H1 (cell line): ENCODE measurements around the gene ATR. TPM values are rescaled to one million over a fixed set of nuclear protein-coding genes. Genes with fewer than 3 reads are reported as not detected.

Source experiments
- CTCF ChIA-PET: fragments of 300-600 bp; sonication (Branson Sonifier 250); formaldehyde crosslinking; loops from one replicate; lab custom pipeline; 2021; ENCODE audit not compliant: partially characterized antibody; lab: Charles Lee
- POLR2A ChIA-PET: fragments of 300-600 bp; sonication (Branson Sonifier 250); formaldehyde crosslinking; loops from one replicate; lab custom pipeline; 2021; ENCODE audit warnings: inconsistent platforms; ENCODE audit not compliant: partially characterized antibody; lab: Charles Lee
- DNase-seq, 2 experiments: peaks; one replicate each; pipeline versions ENCODE4 v3.0.0 to v3.0.0-alpha.2; 2010 to 2022; ENCODE audit warnings: low spot score in 2 of 2, low read depth in 1 of 2, mixed read lengths in 1 of 2
- FAIRE-seq: peaks from 2 replicates; lab custom pipeline; 2011; peaks lifted over from hg19 to GRCh38; lab: Jason Lieb, UNC
- H2AFZ ChIP-seq: 2 replicates; pipeline ENCODE4 v1.8.1; 2012; ENCODE audit warnings: low read length, inconsistent platforms
- H2AK5ac ChIP-seq: 2 replicates; pipeline ENCODE4 v1.6.1; 2013; ENCODE audit warnings: low read depth, low read length
- H2BK120ac ChIP-seq: replicated peaks from 2 replicates; pipeline ENCODE3; 2013; ENCODE audit warnings: low read depth, low read length, inconsistent platforms
- H2BK12ac ChIP-seq: 2 replicates; pipeline ENCODE4 v1.6.1; 2013; ENCODE audit warnings: low read depth, low read length
- H2BK15ac ChIP-seq: 2 replicates; pipeline ENCODE4 v1.6.1; 2013; ENCODE audit warnings: low read length
- H2BK20ac ChIP-seq: 2 replicates; pipeline ENCODE4 v1.6.1; 2013; ENCODE audit warnings: low read length
- H2BK5ac ChIP-seq: 2 replicates; pipeline ENCODE4 v1.6.1; 2013; ENCODE audit warnings: low read depth, low read length
- H3K14ac ChIP-seq: 2 replicates; pipeline ENCODE4 v1.6.1; 2013; ENCODE audit warnings: inconsistent platforms; ENCODE audit not compliant: insufficient read length
- H3K18ac ChIP-seq: 2 replicates; pipeline ENCODE4 v1.6.1; 2013; ENCODE audit warnings: low read length; ENCODE audit errors: extremely low read depth
- H3K23ac ChIP-seq: 2 replicates; pipeline ENCODE4 v1.6.1; 2013; ENCODE audit warnings: inconsistent platforms; ENCODE audit not compliant: insufficient read length
- H3K23me2 ChIP-seq: 2 replicates; pipeline ENCODE4 v1.6.1; 2013; ENCODE audit warnings: low read depth, low read length
- H3K27ac ChIP-seq: 2 replicates; pipeline ENCODE4 v1.6.1; 2011; ENCODE audit warnings: low read depth, low read length, inconsistent platforms
- H3K27me3 ChIP-seq, 4 experiments: replicated peaks in 1 of 4; 1 replicate in 1 of 4; 2 replicates in 3 of 4; pipeline versions ENCODE4 v1.6.1 to v1.8.1; 2011 to 2013; ENCODE audit warnings: low read length in 3 of 4, mild to moderate bottlenecking in 3 of 4, inconsistent platforms in 2 of 4, mixed read lengths in 2 of 4, moderate library complexity in 1 of 4; ENCODE audit not compliant: control insufficient read depth in 3 of 4, insufficient read depth in 3 of 4; ENCODE audit errors: extremely low read depth in 1 of 4
- H3K36me3 ChIP-seq, 4 experiments: 2 replicates each; pipeline versions ENCODE4 v1.6.1 to v1.8.1; 2011 to 2013; ENCODE audit warnings: mild to moderate bottlenecking in 4 of 4, low read length in 3 of 4, moderate library complexity in 2 of 4, control low read depth in 1 of 4, inconsistent platforms in 1 of 4; ENCODE audit not compliant: insufficient read depth in 4 of 4, control insufficient read depth in 2 of 4
- H3K4ac ChIP-seq: replicated peaks from 2 replicates; pipeline ENCODE3; 2013; ENCODE audit warnings: low read length, low read depth, mixed read lengths, inconsistent platforms; ENCODE audit not compliant: insufficient read length
- H3K4me1 ChIP-seq, 4 experiments: replicated peaks in 1 of 4; 1 replicate in 1 of 4; 2 replicates in 3 of 4; pipeline versions ENCODE4 v1.6.1 to v1.8.1; 2011 to 2013; ENCODE audit warnings: low read length in 3 of 4, inconsistent platforms in 2 of 4, mixed read lengths in 1 of 4; ENCODE audit not compliant: insufficient read depth in 4 of 4, control insufficient read depth in 3 of 4
- H3K4me2 ChIP-seq, 2 experiments: 2 replicates each; pipeline versions ENCODE4 v1.6.1 to v1.8.1; 2011 to 2013; ENCODE audit warnings: low read depth in 2 of 2, low read length in 2 of 2, control low read depth in 1 of 2, inconsistent platforms in 1 of 2, mild to moderate bottlenecking in 1 of 2; ENCODE audit not compliant: insufficient read depth in 1 of 2
- H3K4me3 ChIP-seq, 4 experiments: fragments of 200-600, 300-600 bp in 1 of 4; sonication (generic), shearing (Covaris generic), sonication (Bioruptor Twin) in 1 of 4; 2 replicates each; pipeline versions ENCODE4 v1.5.1 to v1.8.1; 2011 to 2016; ENCODE audit warnings: low read length in 4 of 4, low read depth in 3 of 4, control low read depth in 2 of 4, inconsistent platforms in 2 of 4, mild to moderate bottlenecking in 2 of 4, mixed read lengths in 1 of 4, moderate library complexity in 1 of 4; ENCODE audit not compliant: insufficient read depth in 2 of 4; ENCODE audit errors: extremely low read depth in 1 of 4
- H3K56ac ChIP-seq: replicated peaks from 2 replicates; pipeline ENCODE3; 2013; ENCODE audit warnings: low read depth, mild to moderate bottlenecking, mixed read lengths, low read length, inconsistent platforms; ENCODE audit not compliant: insufficient read length
- H3K79me1 ChIP-seq: 2 replicates; pipeline ENCODE4 v1.6.1; 2013; ENCODE audit warnings: low read depth, low read length, control low read depth
- H3K79me2 ChIP-seq, 2 experiments: 2 replicates each; pipeline versions ENCODE4 v1.6.1 to v1.8.1; 2012 to 2013; ENCODE audit warnings: low read length in 2 of 2, mild to moderate bottlenecking in 2 of 2, inconsistent platforms in 1 of 2; ENCODE audit not compliant: insufficient read depth in 2 of 2, control insufficient read depth in 1 of 2
- H3K9ac ChIP-seq, 4 experiments: replicated peaks in 1 of 4; 1 replicate in 1 of 4; 2 replicates in 3 of 4; pipeline versions ENCODE4 v1.6.1 to v1.8.1; 2011 to 2013; ENCODE audit warnings: low read depth in 3 of 4, low read length in 3 of 4, control low read depth in 2 of 4, mild to moderate bottlenecking in 2 of 4, moderate library complexity in 2 of 4, inconsistent platforms in 1 of 4; ENCODE audit errors: extremely low read depth in 1 of 4
- H3K9me3 ChIP-seq, 2 experiments: 2 replicates each; pipeline versions ENCODE4 v1.6.1 to v1.8.1; 2012 to 2013; ENCODE audit warnings: mild to moderate bottlenecking in 2 of 2, moderate library complexity in 2 of 2, control low read depth in 1 of 2, inconsistent platforms in 1 of 2, low read depth in 1 of 2, low read length in 1 of 2, mixed read lengths in 1 of 2; ENCODE audit not compliant: insufficient read depth in 2 of 2
- H4K20me1 ChIP-seq, 2 experiments: replicated peaks in 1 of 2; 2 replicates each; pipeline versions ENCODE3 to v1.8.1; 2011 to 2013; ENCODE audit warnings: inconsistent platforms in 2 of 2, low read length in 2 of 2, mild to moderate bottlenecking in 1 of 2; ENCODE audit not compliant: insufficient read depth in 2 of 2, control insufficient read depth in 1 of 2
- H4K5ac ChIP-seq: 2 replicates; pipeline ENCODE4 v1.6.1; 2013; ENCODE audit warnings: low read length, low read depth, mixed read lengths, inconsistent platforms; ENCODE audit not compliant: insufficient read length
- H4K8ac ChIP-seq: 2 replicates; pipeline ENCODE4 v1.8.0; 2013; ENCODE audit warnings: mild to moderate bottlenecking, moderate library complexity, low read length, inconsistent platforms; ENCODE audit not compliant: insufficient read depth; ENCODE audit errors: extremely low read depth
- H4K91ac ChIP-seq: replicated peaks from 2 replicates; pipeline ENCODE3; 2013; ENCODE audit warnings: low read length, mixed read lengths, inconsistent platforms; ENCODE audit not compliant: insufficient read length
- KDM1A ChIP-seq: fragments of 200-600, 300-600 bp; sonication (generic); IDR thresholded peaks from 2 replicates; pipeline ENCODE4 v1.7.1; 2016; ENCODE audit warnings: mild to moderate bottlenecking, low read length, borderline replicate concordance
- PHF8 ChIP-seq: fragments of 200-600 bp; sonication (generic); conservative IDR thresholded peaks from 2 replicates; pipeline ENCODE4 v1.7.1; 2012; ENCODE audit warnings: low read depth, mild to moderate bottlenecking, inconsistent platforms, low read length, moderate library complexity
- POLR2A ChIP-seq, 2 experiments: IDR thresholded peaks; 1 replicate in 1 of 2; 2 replicates in 1 of 2; pipeline ENCODE4 v1.6.1; 2011; ENCODE audit warnings: low read depth in 2 of 2, low read length in 2 of 2, mild to moderate bottlenecking in 2 of 2; ENCODE audit errors: control extremely low read depth in 1 of 2
- whole genome bisulfite sequencing, 2 experiments: shearing (Covaris generic) in 1 of 2; methylation state at CpG; one replicate each; pipeline versions ENCODE4 v1.1.6 to v1.1.7; 2013 to 2015; ENCODE audit warnings: low lambda C conversion rate in 2 of 2, mixed read lengths in 2 of 2, inconsistent platforms in 1 of 2, low coverage in 1 of 2, missing lambda C conversion rate in 1 of 2; ENCODE audit not compliant: insufficient replicate concordance in 2 of 2, insufficient coverage in 1 of 2, insufficient read length in 1 of 2; ENCODE audit errors: extremely low coverage in 1 of 2, missing lambda C conversion rate in 1 of 2; 5-methylcytosine and 5-hydroxymethylcytosine counted together
- polyA plus RNA-seq, 7 experiments: library from polyadenylated mRNA; depleted of rRNA in 3 of 7; stranded (reverse) in 5 of 7; unstranded in 2 of 7; fragments of >200 nt in 5 of 7; fragments of 200-250 nt in 2 of 7; gene quantifications; 1 replicate in 5 of 7; 2 replicates in 1 of 7; 4 replicates in 1 of 7; pipeline versions ENCODE4 v1.2.1 to v1.2.3, GENCODE V29; 2011 to 2013; ENCODE audit warnings: missing spikeins in 2 of 7, mixed read lengths in 2 of 7
- total RNA-seq: library from RNA; stranded (reverse); fragmentation: NEBNext Ultra II Directional; extraction: Animal tissue kit (Norgen Biotek cat#: 25700); gene quantifications from 2 replicates; pipeline ENCODE4 v1.2.1, GENCODE V29; 2021

Gene ATR
- total and polyA plus RNA-seq, 2 of the 8 experiments (the other 6 are each of a cell fraction or from before 2014, with no cell fraction given), result 8.4 to 23.2 TPM

- no peak overlapping the region for H3K27ac ChIP-seq
- no peaks in the 10 kb centered on the region for H3K9me3 ChIP-seq
- H4K5ac ChIP-seq, result no peak overlapping the region
- H4K91ac ChIP-seq, result no peak overlapping the region
- H2BK5ac ChIP-seq, result no peak overlapping the region
- no peaks in the 10 kb centered on the region for H3K23me2 ChIP-seq
- H3K14ac ChIP-seq, result no peak overlapping the region
- H3K79me2 ChIP-seq, result no peaks in the 10 kb centered on the region
- no peak overlapping the region for H4K8ac ChIP-seq
- no peaks in the 10 kb centered on the region for H3K27me3 ChIP-seq
- no peak overlapping the region for H2AK5ac ChIP-seq
- H3K9ac ChIP-seq, result no peak overlapping the region
- no peak overlapping the region for H3K4ac ChIP-seq
- H2BK120ac ChIP-seq, result no peak overlapping the region
- no peak overlapping the region for H2BK12ac ChIP-seq
- H3K4me2 ChIP-seq, result no peak overlapping the region
- H3K18ac ChIP-seq, result no peak overlapping the region
- H3K79me1 ChIP-seq, result no peaks in the 10 kb centered on the region
- H4K20me1 ChIP-seq, result no peaks in the 10 kb centered on the region
- 96 to 100% methylated on average over 1 of the region's 1 CpG for WGBS, 2 experiments
- no peak for FAIRE-seq
- no peak overlapping the region for H2BK15ac ChIP-seq
- no peak for DNase-seq
- CTCF ChIA-PET, result no interaction called here
- POLR2A ChIA-PET, result no interaction called here
- TF ChIP-seq KDM1A (no peak), PHF8 (no peak), POLR2A (IDR thresholded peaks at IDR 0.05; ENCODE audit: control extremely low read depth in 1 of 2, low read depth in 2 of 2, low read length in 2 of 2) (no peak)
- H2BK20ac ChIP-seq, result no peak overlapping the region
- H2AFZ ChIP-seq, result no peak overlapping the region
- no peak overlapping the region for H3K56ac ChIP-seq
- no peaks in the 10 kb centered on the region for H3K4me1 ChIP-seq
- no peak overlapping the region for H3K4me3 ChIP-seq
- H3K23ac ChIP-seq, result no peak overlapping the region
- peaks cover 0 to 9% (median 4%) of the 10 kb centered on the region in 4 experiments; a peak in 4 of 8 replicates for H3K36me3 ChIP-seq
Measured at GRCh38 chr3:142424754-142425153, 153.8 kb downstream of the ATR start.
